Inflammatory macrophage treated with lipopolysaccharide for 1 hour (primary cell): ENCODE results near the gene SCRG1.
A peak's percentile ranks its signal among the peaks of the same experiment; 100 is the strongest.

Experiments used
- DNase-seq, 2 donors: peaks; one replicate each; pipeline ENCODE4 v3.0.0-alpha.2; 2020 to 2022

SCRG1 gene

GRCh38 chr4:173357939-173358338 lies 41.0 kb downstream of the SCRG1 start:
- no peak for DNase-seq

- DNase-seq, result no peak
Observed at GRCh38 chr4:173347467-173347866, 51.4 kb downstream of the SCRG1 start.

GRCh38 chr4:173346074-173346473 lies 52.8 kb downstream of the SCRG1 start:
- DNase-seq, result no peak

- DNase-seq, result no peak
Observed at GRCh38 chr4:173345648-173346047, 53.3 kb downstream of the SCRG1 start.

GRCh38 chr4:173343832-173344397 lies 55.0 kb downstream of the SCRG1 start:
- no peak for DNase-seq

- DNase-seq, result no peak
Observed at GRCh38 chr4:173337463-173337862, 61.5 kb downstream of the SCRG1 start.

GRCh38 chr4:173334891-173335752 lies 63.8 kb downstream of the SCRG1 start:
- peak; percentile 52 to 65 for DNase-seq
